Inflammatory macrophage (primary cell): ENCODE measurements around the gene NETO2.

Experiments
- DNase-seq, 2 donors: peaks; one replicate each; pipeline ENCODE4 v3.0.0-alpha.2; 2020 to 2022

The NETO2 gene

DNA sequence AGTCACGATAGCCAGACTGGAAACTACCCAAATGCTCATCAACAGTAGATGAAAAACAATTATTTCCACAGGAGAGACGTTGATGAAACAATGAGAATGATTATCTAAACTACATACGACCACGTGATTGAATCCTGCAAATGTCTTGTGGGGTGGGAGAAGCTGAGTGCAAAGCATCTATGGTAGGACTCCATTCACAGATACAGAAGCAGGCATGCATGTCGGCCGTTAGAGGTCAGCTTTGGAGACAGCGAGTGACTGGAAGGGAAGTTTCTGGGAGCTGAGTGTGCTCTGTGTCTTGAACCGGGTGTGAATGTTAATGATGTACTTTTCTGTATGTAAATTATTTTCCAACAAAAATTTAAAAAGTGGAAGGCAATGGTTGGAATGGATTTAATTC is 98.7 kb downstream of the NETO2 start:
- peak; percentile 38 to 47 for DNase-seq

DNA sequence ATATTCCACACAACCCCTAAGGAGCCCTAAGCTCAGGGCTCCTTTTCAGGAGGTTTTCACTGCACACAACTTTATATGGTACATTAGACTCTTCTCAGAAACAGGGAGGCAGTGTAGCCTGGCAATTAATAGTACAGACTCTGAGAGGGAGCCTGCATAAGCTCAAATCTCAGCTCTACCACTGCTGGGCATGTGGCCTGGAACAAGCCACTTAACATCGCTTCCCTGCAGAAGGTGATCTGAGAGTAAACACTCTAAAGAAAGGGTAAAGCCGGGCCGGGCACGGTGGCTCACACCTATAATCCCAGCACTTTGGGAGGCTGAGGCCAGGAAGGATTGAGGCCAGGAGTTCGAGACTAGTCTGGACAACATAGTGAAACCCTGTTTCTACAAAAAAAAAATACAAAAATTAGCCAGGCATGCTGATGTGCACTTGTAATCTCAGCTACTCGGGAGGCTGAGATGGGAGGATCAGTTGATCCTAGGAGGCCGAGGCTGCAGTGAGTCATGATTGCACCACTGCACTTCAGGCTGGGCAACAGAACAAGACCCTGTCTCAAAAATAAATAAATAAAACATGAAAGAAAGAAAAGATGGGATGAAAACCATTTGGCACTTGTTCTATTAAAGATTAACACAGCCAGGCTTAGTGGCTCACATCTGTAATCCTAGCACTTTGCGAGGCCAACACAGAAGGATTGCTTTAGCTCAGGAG is 99.6 kb downstream of the NETO2 start:
- DNase-seq, result no peak

DNA sequence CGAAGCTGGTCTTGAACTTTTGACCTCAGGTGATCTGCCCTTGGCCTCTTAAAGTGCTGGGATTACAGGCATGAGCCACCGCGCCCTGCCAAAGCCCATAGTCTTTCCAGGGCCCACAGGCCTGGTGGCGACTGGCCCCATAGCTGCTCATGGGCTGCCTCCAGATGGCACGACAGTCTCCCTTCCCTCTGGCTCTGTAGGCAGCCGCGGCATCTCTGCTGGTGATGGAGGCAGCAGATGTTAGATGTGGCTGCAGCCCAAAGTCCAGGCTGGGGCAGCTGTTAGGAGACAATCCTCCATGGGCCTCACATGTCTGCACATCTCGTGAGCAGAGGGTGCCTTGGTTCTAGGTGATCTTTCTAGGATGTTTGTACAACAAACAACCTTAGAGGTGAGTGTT is 100.5 kb downstream of the NETO2 start:
- no peak for DNase-seq

DNA sequence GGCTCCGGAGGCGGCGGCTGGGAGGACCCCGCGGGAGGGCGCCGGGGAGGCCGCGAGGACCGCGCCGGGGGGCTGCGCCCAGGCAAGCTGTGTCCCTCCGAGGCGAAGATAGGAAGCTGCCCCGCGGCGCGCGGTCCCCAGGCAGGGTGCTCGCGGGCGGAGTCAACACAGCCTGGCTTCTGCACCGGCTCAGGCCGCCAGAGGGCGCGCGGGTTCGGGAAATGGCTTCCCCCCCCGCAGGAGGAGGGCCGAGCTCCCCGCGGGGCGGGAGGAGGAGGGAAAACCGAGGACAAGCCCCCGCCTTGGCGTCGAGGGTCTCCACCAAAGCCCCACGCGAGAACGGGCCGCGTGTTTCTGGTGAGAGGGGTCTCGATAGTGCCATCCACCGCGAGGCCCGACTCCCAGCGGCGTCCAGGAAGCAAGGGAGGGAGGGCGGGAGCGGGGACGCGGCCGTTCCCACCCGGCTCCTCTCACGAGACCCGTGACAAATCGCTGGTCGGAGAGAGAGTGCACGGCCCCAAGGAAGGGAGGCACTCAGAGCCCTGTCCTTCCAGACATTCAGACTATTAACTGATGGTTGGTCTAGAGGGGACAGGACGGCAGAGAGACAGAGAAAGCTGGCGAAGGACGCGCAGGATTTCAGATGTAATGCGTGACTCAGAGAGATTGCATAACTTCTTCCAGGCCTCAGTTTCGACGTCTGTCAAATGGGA is 105.8 kb downstream of the NETO2 start:
- DNase-seq, result peak; percentile 88 to 91

DNA sequence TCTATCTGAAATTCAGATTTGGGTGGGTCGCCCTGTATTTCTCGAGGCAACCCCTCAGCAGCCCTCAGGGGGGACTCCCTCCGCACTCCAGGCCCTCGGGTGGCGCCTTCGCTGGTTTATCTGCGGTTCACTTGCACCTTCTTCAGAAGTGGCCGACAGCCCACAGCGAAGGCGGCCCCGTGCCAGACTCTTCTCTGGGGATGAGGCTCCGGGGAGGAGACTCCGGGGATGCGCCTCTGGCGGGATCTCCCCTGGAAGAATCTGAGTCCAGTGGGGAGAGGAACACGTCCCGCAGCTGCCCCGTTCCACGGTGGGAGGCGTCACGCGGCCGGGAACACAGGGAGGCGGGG is 106.4 kb downstream of the NETO2 start:
- no peak for DNase-seq

DNA sequence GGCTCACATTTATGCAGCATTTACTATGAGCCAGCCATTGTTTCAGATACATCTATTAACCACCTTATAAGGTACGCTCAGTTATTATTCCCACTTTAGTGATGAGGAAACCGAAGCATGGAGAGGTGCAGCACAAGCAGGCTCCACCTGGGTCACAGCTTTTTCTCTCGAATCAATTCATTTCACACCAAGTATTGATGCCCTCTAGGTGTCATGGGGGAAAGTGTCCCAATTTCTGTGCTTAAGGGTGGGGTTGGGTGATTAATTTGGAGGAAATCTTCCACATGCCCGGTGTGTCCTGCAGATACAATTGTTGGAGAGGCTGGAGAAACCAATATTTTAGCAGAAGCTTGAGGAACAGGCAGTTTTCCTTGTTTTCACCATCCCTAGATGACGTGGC is 107.5 kb downstream of the NETO2 start:
- no peak for DNase-seq

DNA sequence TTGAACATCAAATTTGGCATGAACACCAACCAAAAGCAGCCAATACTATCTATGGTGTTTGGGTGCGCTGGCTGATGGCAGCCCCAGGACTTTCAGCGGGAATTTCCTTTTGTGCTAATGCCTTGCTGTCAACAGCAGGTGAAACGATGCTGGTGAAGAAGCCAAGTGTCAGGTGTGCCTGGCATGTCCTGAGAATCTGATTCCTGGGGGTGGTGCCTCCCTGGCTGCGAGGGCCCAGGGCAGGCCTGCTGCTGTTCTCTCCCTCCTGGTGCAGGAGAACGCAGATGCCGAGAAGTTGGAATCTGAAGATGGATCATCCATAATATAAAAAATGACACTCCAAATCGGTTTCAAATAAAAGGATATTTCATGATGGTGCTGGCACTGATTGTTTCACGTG is 108.3 kb downstream of the NETO2 start:
- no peak for DNase-seq

DNA sequence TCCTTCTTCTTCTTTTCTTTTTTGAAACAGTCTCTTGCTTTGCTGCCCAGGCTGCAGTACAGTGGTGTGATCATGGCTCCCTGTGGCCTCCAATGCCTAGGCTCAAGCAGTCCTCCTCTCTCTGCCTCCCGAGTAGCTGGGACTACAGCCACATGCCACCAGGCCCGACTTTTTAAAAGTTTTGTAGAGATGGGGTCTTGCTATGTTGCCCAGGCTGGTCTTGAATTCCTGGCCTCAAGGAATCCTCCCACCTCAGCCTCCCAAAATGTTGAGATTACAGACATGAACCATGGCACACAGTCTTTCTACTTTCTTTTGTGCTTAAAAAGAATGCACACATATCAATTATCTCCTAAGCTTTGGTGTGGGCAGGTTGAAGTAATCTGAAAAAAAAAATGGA is 109.3 kb downstream of the NETO2 start:
- no peak for DNase-seq

DNA sequence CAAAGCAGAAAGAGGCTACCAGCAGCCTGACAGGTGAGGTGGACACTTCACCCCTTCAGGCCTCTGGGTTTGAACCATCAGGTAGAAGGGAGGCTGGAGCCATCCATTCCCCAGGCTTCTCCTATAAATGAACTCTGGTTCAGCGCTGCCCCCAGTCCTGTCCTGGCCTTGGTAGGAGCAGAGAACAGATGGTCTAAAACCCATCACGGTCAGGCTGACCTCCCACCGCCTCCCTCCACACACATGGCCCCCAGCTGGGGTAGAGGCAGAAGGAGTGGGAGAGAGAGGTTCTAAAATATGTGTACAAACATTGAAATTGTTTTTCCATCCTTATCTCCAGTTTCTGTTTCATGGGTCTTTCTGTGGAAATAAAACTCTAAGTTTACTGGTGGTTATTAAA is 110.6 kb downstream of the NETO2 start:
- DNase-seq, result no peak

DNA sequence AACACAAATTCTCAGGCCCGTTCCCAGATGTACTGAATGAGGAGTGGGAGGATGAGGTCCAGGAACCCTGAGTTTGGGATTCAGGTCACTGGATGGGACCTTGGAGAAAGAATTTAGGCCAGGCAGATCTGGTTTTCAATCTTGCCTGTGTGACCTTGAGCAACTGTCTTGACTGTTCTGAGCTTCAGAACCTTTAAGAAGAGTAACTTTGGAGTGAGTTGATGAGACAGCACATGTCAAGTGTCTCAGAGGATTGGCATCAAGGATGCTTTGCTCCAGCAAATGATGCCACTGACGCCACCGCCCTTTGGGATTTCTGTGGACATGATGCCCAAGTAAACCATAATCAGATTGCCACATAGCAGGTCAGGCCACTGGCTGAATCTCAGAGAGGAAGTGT is 114.0 kb downstream of the NETO2 start:
- DNase-seq, result peak; percentile 17 to 36

DNA sequence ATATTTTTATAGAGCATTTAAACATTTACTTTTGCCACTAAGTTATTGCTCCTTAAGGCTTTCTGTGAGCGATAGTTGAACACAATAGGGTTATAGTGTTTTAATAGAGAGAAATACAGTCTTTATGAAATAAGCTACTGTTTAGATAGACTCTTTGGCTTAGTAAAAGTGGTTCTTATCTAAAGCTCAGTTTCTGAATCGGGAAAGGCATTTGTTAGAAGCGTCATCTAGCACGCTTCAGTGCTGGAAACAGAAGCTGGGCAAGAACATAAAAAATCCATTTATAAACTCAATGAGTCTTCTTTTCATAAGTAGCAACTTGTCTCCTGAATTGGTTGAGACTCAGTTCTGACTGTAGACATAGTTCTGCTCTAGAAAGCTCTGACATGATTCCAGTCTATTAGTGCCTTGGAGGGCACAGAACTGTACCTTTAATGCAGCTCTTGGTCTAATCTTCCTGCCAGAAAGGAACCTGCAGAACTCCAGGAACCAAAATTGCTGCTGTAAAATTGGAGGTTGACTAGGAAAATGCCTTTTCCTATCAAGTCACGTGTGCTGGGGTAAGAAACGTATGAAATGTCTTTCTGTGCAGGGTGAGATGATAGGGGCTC is 114.9 kb downstream of the NETO2 start:
- DNase-seq, result no peak
